WI38 (cell line): ENCODE results near the gene LIMA1.

Experiments
- H3K4me3 ChIP-seq: 2 replicates; pipeline ENCODE4 v1.5.1; 2011; ENCODE audit warnings: low read depth, mild to moderate bottlenecking, control low read depth, low read length
- TF ChIP-seq, protein P1 (sequence below): IDR thresholded peaks from 2 replicates; pipeline ENCODE4 v1.5.1; 2012; ENCODE audit warnings: low read depth, mild to moderate bottlenecking, control low read depth, low read length

Gene LIMA1

DNA sequence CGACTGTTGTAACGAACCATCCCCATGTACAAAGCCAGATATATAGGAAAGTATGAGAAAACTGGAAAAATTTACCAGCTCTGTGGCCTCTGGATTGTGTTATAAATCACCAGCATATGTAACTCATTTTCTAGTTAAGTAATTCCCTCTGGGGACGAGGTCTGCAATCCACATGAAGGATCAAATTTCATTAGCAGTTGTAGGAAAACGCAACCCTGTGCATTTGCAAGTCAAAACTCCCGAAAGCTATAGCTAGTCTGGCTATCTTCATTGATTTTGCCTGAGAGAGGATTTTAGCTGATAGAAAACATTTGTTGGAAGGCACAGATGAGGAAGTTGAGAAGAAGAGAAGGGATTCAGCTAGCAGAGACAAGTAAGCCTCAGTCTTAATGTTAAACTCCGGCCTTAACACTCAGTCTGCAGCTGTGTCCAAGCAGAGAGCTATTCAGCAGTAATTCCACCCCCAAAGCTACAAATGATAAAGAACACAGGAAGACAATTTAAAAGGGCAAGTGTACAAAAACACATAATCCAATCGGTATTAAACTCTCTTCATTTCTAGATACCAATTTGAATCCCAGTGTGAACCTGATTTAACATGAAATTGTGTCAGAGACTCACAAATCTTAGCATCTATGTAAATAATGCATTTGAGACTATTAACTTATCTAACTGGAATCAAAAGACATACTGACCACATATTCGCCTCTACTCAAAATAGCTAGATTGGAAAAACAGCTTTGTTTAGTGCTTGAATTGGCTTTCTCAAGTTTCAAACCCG is 61.9 kb downstream of the LIMA1 start:
- H3K4me3 ChIP-seq: peak overlapping the region; percentile 97
- TF ChIP-seq, protein P1, sequence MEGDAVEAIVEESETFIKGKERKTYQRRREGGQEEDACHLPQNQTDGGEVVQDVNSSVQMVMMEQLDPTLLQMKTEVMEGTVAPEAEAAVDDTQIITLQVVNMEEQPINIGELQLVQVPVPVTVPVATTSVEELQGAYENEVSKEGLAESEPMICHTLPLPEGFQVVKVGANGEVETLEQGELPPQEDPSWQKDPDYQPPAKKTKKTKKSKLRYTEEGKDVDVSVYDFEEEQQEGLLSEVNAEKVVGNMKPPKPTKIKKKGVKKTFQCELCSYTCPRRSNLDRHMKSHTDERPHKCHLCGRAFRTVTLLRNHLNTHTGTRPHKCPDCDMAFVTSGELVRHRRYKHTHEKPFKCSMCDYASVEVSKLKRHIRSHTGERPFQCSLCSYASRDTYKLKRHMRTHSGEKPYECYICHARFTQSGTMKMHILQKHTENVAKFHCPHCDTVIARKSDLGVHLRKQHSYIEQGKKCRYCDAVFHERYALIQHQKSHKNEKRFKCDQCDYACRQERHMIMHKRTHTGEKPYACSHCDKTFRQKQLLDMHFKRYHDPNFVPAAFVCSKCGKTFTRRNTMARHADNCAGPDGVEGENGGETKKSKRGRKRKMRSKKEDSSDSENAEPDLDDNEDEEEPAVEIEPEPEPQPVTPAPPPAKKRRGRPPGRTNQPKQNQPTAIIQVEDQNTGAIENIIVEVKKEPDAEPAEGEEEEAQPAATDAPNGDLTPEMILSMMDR: no peak

DNA sequence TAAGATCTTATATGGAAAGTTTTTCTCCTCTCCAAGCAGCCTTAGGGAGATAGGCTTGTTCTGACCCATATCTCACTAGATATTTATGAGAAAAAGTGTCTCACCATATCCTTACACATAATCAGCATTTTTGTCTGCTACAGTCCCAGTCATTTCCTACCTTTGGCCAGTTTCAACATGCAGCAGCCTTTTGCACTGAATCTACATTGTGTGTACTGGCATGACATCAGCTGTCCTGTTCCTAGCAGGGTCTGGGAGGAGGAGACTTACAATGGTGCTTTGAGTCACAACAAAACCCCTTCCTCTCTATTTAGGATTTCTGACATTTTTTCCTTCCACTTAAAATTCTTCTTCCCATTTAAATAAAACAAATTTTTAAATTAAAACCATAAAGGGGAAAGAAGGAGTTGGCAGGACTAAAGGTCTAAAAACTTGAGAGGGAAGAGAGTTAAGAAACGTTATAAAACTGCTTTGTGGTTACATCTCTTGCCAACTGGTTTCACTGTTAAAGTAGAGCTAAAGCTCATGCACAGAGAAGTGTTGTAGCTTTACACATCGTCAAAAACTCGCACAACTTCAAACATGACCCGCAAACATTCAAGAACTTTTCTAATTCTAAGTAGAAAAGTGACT is 62.8 kb downstream of the LIMA1 start:
- TF ChIP-seq, protein P1: no peak
- peak overlapping the region; percentile 97 for H3K4me3 ChIP-seq

DNA sequence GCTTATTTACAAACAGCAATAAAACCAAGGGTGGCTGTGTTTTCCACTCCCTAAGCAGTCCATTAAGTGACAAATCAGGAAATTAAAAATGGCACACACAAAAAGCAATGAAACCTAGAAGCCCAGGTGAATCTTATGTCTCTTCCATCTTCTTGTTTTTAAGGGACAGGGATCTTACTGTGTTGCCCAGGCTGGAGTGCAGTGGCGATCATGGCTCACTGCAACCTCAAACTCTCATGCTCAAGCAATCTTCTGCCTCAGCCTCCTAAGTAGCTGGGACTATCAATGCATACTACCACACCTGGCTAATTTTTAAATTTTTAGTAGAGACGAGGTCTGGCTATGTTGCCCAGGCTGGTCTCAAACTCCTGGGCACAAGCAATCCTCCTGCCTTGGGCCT is 63.8 kb downstream of the LIMA1 start:
- TF ChIP-seq, protein P1: no peak
- H3K4me3 ChIP-seq: peak overlapping the region; percentile 97

DNA sequence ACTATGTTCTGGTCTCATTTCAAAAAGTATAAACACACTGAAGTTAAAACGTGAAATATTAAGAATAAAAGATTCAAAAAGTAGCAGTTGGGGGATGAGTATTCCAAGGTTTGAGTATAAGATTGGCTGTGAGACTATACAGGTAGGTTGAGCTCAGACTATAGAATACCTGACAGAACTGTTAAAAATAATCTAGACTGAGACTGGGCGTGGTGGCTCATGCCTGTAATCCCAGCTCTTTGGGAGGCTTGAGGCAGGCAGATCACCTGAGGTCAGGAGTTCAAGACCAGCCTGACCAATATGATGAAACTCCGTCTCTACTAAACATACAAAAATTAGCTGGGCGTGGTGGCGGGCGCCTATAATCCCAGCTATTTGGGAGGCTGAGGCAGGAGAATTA is 64.3 kb downstream of the LIMA1 start:
- H3K4me3 ChIP-seq: peak overlapping the region; percentile 97; the same call in 1 of the 2 replicates

DNA sequence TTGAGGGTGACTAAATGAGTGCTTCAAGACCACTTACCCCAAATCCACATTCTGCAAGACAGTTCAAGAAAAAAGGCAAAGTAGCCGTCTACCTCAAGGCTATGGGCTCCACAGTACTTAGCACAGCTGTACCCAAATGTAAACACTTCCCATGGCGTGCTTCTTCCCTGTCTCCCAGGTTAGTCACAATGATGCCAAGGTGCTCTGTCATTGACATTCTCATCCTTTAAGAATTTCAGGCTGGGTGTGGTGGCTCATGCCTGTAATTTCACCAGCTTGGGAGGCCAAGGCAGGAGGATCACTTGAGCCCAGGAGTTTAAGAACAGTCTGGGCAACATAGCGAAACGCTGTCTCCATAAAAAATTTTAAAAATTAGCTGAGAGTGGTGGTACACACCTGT is 64.9 kb downstream of the LIMA1 start:
- TF ChIP-seq, protein P1: no peak
- H3K4me3 ChIP-seq: no peak overlapping the region

DNA sequence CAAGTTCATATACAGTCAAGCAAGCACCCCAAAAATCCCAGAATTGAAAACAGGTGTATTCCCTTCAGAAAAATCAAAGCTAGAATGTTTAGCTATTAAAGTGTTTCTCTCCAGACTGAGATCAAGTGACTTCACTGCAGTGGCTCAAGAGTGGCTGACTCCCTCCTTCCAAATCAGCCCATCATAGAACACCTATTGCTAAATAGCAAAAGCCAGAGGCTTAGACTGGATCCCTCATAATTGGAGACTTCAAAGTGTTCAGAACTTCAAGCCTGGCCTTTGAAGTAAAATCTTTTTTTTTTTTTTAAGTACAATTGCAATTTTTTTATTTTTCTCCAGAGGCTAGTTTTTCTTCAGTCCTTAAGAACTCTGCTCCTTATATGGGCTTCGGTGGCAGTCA is 66.1 kb downstream of the LIMA1 start:
- TF ChIP-seq, protein P1: no peak
- H3K4me3 ChIP-seq: no peak overlapping the region

DNA sequence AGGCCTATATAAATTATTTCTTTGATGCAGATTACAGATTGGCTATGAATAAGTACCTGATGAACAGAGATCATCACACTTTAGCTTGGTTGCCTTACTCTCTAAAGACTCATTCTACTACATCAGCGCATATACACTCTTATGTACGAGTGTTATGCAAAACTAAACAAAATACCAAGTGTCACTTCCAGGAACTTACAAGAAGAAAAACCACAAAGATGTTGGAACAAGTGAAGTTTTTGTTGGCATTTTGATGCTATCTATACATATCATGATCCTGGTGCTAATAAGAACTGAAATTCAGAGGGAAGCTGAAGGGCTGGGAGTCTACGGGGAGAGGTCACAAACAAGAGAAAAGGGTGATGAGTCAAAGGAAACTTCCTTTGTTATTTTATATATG is 68.3 kb downstream of the LIMA1 start:
- TF ChIP-seq, protein P1: no peak
- H3K4me3 ChIP-seq: no peak overlapping the region
